ENCODE results near the gene SORL1.

- no peak for TF ChIP-seq CTCF (conservative IDR thresholded peaks at IDR 0.05 in 1 of 2, IDR thresholded peaks at IDR 0.05 in 1 of 2; ENCODE audit: extremely low read depth in 1 of 2, insufficient read depth in 1 of 2, low read depth in 1 of 2, low read length in 2 of 2)
- no peak for TF ChIP-seq EZH2 (IDR thresholded peaks at IDR 0.05; ENCODE audit: borderline replicate concordance, low read length)
Measured at GRCh38 chr11:121561716-121562115, 109.6 kb downstream of the SORL1 start.
